CD8-positive, alpha-beta memory T cell (primary cell): ENCODE results near the gene AQP2. TPM values are rescaled to one million over a fixed set of nuclear protein-coding genes. Genes with fewer than 3 reads are reported as not detected.
A peak's percentile ranks its signal among the peaks of the same experiment; 100 is the strongest.

Experiments
- CTCF ChIA-PET: fragments of 350-600 bp; sonication (Branson Sonifier 250); formaldehyde crosslinking; loops from one replicate; lab custom pipeline; 2021; ENCODE audit warnings: antibody characterized with exemption; lab: Charles Lee
- POLR2A ChIA-PET: fragments of 350-600 bp; sonication (Branson Sonifier 250); formaldehyde crosslinking; loops from one replicate; lab custom pipeline; 2021; ENCODE audit warnings: antibody characterized with exemption; lab: Charles Lee
- DNase-seq, 5 donors: peaks; one replicate each; pipeline versions ENCODE4 v3.0.0 to v3.0.0-alpha.2; 2020 to 2022; ENCODE audit warnings: mixed read lengths in 1 of 5
- H3K27ac ChIP-seq: one replicate; pipeline ENCODE4 v1.7.0; 2013; ENCODE audit warnings: low read depth, mild to moderate bottlenecking, low read length, moderate library complexity
- H3K27me3 ChIP-seq: 2 replicates; pipeline ENCODE4 v1.7.0; 2013; ENCODE audit warnings: low read length, mild to moderate bottlenecking; ENCODE audit not compliant: insufficient read depth, poor library complexity, severe bottlenecking
- H3K36me3 ChIP-seq: 2 replicates; pipeline ENCODE4 v1.7.0; 2013; ENCODE audit warnings: mild to moderate bottlenecking, low read length, moderate library complexity; ENCODE audit not compliant: insufficient read depth
- H3K4me1 ChIP-seq: 2 replicates; pipeline ENCODE4 v1.7.0; 2013; ENCODE audit warnings: mild to moderate bottlenecking, low read length, moderate library complexity; ENCODE audit not compliant: insufficient read depth
- H3K4me3 ChIP-seq: 2 replicates; pipeline ENCODE4 v1.7.0; 2013; ENCODE audit warnings: mild to moderate bottlenecking, low read length
- H3K9me3 ChIP-seq: 2 replicates; pipeline ENCODE4 v1.7.0; 2013; ENCODE audit warnings: mild to moderate bottlenecking, low read length
- H3K27ac Mint-ChIP-seq, 8 donors: one replicate each; pipeline ENCODE4 v1.8.0; 2020 to 2021; ENCODE audit warnings: mixed read lengths in 8 of 8, mild to moderate bottlenecking in 6 of 8, inconsistent platforms in 3 of 8, moderate library complexity in 3 of 8
- H3K27me3 Mint-ChIP-seq, 2 donors: one replicate each; pipeline ENCODE4 v1.8.0; 2020 to 2021; ENCODE audit warnings: mixed read lengths in 2 of 2, mild to moderate bottlenecking in 1 of 2, moderate library complexity in 1 of 2
- H3K36me3 Mint-ChIP-seq, 3 donors: one replicate each; pipeline ENCODE4 v1.8.0; 2020 to 2021; ENCODE audit warnings: mixed read lengths in 3 of 3, inconsistent platforms in 1 of 3, mild to moderate bottlenecking in 1 of 3
- H3K4me1 Mint-ChIP-seq, 3 donors: one replicate each; pipeline ENCODE4 v1.8.0; 2020 to 2021; ENCODE audit warnings: mixed read lengths in 3 of 3, inconsistent platforms in 1 of 3, mild to moderate bottlenecking in 1 of 3
- H3K4me3 Mint-ChIP-seq, 7 donors: one replicate each; pipeline ENCODE4 v1.8.0; 2020 to 2021; ENCODE audit warnings: mixed read lengths in 7 of 7, mild to moderate bottlenecking in 6 of 7, moderate library complexity in 4 of 7, inconsistent platforms in 2 of 7
- H3K9me3 Mint-ChIP-seq, 5 donors: one replicate each; pipeline ENCODE4 v1.8.0; 2020 to 2022; ENCODE audit warnings: mixed read lengths in 5 of 5, mild to moderate bottlenecking in 3 of 5, moderate library complexity in 2 of 5, inconsistent platforms in 1 of 5
- polyA plus RNA-seq: library from polyadenylated mRNA; unstranded; fragments of 300-500 nt; fragmentation: Illumina TruSeq; gene quantifications from one replicate; pipeline ENCODE4 v1.2.3, GENCODE V29; 2021
- total RNA-seq, 2 experiments: library from RNA; stranded (reverse); gene quantifications; one replicate each; pipeline ENCODE4 v1.2.3, GENCODE V29; 2021

The AQP2 gene
- total and polyA plus RNA-seq, 3 experiments from 2014 or later = not detected

DNA sequence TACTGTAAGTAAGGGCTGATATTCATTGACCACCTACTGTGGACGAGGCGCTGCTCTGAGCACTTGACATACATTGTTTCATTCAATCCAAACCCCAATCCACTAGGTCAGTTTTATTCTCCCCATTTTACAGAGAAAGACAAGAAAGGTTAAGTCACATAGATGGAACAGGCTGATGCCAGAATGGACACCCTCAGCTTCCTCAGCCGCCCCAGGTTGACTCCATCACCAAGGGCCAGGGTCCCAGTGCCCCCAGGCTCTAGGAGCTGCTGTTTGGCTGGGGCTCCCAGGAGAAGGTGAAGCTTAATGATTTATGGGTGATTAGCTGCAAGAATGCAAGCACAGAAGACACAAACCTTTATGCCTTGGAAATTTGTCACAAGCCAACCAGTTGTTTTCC is 671 bp upstream of the AQP2 start:
- ChIA-PET CTCF (interaction anchor here (1.0 to 1.2 kb wide), 2 partner anchors 9 to 17 kb away, joined by 3 read pairs; no protein-coding TSS in a partner anchor), POLR2A (no interaction called here)
- Mint-ChIP-seq H3K9me3 (no peaks in the 10 kb centered on the region), H3K4me1 (peaks cover 6 to 14% (median 12%) of the 10 kb centered on the region in 3 donors), H3K27ac (no peak overlapping the region), H3K27me3 (peaks cover 17 to 41% of the 10 kb centered on the region in 2 donors), H3K36me3 (no peaks in the 10 kb centered on the region), H3K4me3 (no peak overlapping the region)
- no peak for DNase-seq
- H3K9me3 ChIP-seq = no peaks in the 10 kb centered on the region
- H3K4me3 ChIP-seq = no peak overlapping the region
- peaks cover 8% of the 10 kb centered on the region for H3K4me1 ChIP-seq
- H3K36me3 ChIP-seq = no peaks in the 10 kb centered on the region
- no peak overlapping the region for H3K27ac ChIP-seq
- peaks cover 5% of the 10 kb centered on the region for H3K27me3 ChIP-seq

DNA sequence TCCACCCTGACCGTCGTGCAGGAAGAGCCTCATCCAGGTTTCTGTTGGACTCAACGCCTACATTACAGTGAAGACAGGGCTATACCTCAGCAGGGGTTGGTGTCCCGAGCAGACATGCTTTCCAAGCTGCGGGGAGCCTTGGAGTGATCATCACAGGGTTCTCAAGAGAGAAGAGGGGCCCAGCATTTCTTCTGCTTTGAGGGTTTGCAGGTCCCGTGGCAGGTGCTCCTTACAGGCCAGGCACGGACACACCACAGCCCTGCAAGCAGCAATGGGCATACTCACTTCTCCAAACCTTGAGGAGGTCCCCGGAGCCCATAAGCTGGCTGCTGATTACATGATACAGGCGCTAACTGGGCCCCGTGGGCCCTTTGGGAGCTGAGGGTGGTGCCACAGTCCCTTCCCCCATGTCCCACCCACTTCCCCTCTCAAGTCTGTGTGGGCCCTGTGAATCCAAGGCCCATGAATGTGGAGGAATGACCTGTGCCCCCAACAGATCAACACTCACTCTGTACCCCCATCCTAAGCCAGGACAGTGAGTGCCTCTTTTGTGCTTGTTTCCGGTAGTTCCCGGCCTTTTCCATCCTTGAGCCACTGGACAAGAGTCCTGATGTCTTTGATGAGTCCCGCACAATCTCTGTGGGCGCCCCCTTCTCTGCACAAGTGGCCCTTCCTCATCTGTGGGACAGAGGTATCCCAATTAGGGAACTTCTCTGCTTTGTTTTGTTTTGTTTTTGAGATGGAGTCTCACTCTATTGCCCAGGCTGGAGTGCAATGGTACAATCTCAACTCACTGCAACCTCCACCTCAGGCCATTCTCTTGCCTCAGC is 1.1 kb downstream of the AQP2 start:
- ChIA-PET POLR2A (no interaction called here), CTCF (no interaction called here)
- peaks cover 13% of the 10 kb centered on the region for H3K27me3 ChIP-seq

DNA sequence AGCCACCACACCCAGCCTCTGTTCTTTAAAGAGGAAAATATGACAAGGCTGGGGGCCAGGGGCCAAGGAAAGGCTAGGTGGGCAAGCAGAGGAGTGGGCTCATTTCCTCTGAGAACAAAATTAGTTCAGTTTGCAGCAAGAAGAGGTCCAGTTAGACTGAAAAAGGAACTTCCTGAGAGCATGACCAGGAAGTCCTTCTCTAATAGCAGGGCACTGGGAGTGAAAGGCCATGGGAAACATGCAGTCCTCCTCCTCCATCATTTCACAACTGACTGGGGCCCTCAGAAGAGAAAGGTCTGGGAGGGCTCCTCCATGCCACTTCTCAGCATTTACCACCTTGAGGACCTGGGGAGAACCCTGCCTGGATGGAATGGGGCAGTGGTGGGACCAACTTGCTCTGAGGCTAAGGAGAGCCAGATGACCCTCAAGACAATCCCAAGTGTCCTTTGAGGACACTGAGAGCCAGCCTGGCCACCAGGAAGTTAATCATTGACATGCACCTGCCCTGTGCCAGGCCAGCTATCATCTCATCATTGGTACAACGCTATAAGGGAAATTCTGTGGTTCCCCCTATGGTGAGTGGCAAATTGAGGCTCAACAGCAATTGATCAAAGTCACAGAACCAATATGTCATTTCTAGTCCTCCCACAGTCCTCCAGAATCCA is 2.0 kb downstream of the AQP2 start:
- Mint-ChIP-seq H3K27ac (no peak overlapping the region), H3K36me3 (no peaks in the 10 kb centered on the region), H3K4me1 (peaks cover 0 to 3% (median 0%) of the 10 kb centered on the region in 3 donors), H3K27me3 (peaks cover 25 to 56% of the 10 kb centered on the region in 2 donors), H3K9me3 (no peaks in the 10 kb centered on the region), H3K4me3 (no peak overlapping the region)
- H3K27me3 ChIP-seq = peaks cover 19% of the 10 kb centered on the region
- no peaks in the 10 kb centered on the region for H3K9me3 ChIP-seq
- POLR2A ChIA-PET = no interaction called here
- DNase-seq = no peak
- CTCF ChIA-PET = interaction anchor here (1.4 to 4.0 kb wide), 2 partner anchors 7 to 15 kb away, joined by 3 to 24 read pairs; no protein-coding TSS in a partner anchor
- H3K4me3 ChIP-seq = no peak overlapping the region
- H3K36me3 ChIP-seq = no peaks in the 10 kb centered on the region
- H3K4me1 ChIP-seq = no peaks in the 10 kb centered on the region
- no peak overlapping the region for H3K27ac ChIP-seq

More for the DNA sequence above, 1.1 kb downstream of the AQP2 start:
- no peak for DNase-seq
- Mint-ChIP-seq H3K4me3 (no peak overlapping the region), H3K27ac (peak overlapping the region in 1 of 8 donors; percentile 39), H3K27me3 (peaks cover 21 to 47% of the 10 kb centered on the region in 2 donors), H3K36me3 (no peaks in the 10 kb centered on the region), H3K9me3 (no peaks in the 10 kb centered on the region), H3K4me1 (peaks cover 0 to 3% (median 0%) of the 10 kb centered on the region in 3 donors)
- H3K9me3 ChIP-seq = no peaks in the 10 kb centered on the region
- no peak overlapping the region for H3K27ac ChIP-seq
- H3K4me3 ChIP-seq = no peak overlapping the region
- no peaks in the 10 kb centered on the region for H3K4me1 ChIP-seq
- no peaks in the 10 kb centered on the region for H3K36me3 ChIP-seq

DNA sequence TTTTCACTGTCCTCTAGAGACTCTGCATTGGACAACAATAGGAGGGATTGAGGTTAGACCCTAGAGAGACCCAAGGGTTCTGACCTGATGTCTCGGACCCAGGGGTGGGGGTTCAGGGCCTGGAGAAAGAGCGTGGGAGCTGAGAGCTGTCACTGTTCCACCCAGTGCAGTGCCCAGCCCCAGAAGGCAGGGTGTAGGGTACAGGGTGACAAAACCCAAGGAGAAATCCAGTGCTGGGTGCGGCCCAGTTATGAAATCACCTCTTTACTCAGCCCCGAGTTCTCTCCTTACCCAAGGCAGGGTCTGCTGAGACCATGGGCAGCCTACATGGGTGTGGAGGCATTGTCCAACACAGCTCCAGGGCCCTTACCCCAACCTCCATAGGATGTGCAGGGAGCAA is 2.6 kb downstream of the AQP2 start:
- Histone ChIP-seq H3K27me3 (peaks cover 23% of the 10 kb centered on the region), H3K36me3 (no peaks in the 10 kb centered on the region), H3K9me3 (no peaks in the 10 kb centered on the region), H3K27ac (no peak overlapping the region), H3K4me1 (no peaks in the 10 kb centered on the region), H3K4me3 (no peak overlapping the region)
- POLR2A ChIA-PET = no interaction called here
- peaks cover 0 to 3% (median 0%) of the 10 kb centered on the region in 3 donors for H3K4me1 Mint-ChIP-seq
- no peaks in the 10 kb centered on the region for H3K36me3 Mint-ChIP-seq
- CTCF ChIA-PET = interaction anchor here (1.4 to 4.0 kb wide), 2 partner anchors 8 to 14 kb away, joined by 3 to 24 read pairs; no protein-coding TSS in a partner anchor
- H3K27ac Mint-ChIP-seq = no peak overlapping the region
- H3K9me3 Mint-ChIP-seq = no peaks in the 10 kb centered on the region
- H3K4me3 Mint-ChIP-seq = no peak overlapping the region
- no peak for DNase-seq
- H3K27me3 Mint-ChIP-seq = peaks cover 27 to 57% of the 10 kb centered on the region in 2 donors

DNA sequence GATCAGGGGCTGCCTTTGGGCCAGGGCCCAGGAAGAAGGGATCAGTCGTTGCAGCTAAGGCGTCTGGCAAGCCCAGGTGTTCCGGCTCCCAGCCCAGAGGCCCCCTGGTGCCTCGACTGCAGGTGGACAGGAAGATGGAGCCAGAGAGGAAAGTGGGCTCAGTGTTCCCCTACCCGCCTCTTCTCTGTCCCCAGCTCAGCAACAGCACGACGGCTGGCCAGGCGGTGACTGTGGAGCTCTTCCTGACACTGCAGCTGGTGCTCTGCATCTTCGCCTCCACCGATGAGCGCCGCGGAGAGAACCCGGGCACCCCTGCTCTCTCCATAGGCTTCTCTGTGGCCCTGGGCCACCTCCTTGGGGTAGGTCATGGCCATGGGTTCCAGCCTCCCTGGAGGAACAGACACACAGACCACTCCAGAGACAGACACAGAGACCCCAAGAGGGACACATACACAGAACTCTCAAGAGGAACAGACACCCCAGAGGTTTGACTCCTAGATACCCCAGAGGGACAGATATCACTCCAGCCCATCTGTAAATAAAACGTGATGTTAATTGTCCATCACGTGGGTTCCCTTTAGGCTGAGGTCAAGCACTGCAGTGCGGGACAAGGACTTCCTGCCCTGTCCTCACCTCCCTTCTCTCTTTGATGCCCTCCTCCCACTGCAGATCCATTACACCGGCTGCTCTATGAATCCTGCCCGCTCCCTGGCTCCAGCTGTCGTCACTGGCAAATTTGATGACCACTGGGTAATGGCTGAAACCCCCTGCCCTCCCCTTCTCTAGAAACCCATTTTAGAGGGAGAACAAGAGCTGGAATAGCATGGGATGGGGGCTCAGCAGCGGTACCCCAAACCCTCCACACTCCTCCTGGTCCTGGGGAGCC is 3.7 kb downstream of the AQP2 start:
- Histone ChIP-seq H3K9me3 (no peaks in the 10 kb centered on the region), H3K27ac (no peak overlapping the region), H3K27me3 (peaks cover 29% of the 10 kb centered on the region), H3K36me3 (no peaks in the 10 kb centered on the region), H3K4me1 (no peaks in the 10 kb centered on the region), H3K4me3 (no peak overlapping the region)
- no peaks in the 10 kb centered on the region for H3K36me3 Mint-ChIP-seq
- no peak overlapping the region for H3K27ac Mint-ChIP-seq
- ChIA-PET POLR2A (no interaction called here), CTCF (interaction anchor here (1.4 to 4.0 kb wide), 3 partner anchors 9 to 13 kb away, joined by 3 to 24 read pairs (median 3); no protein-coding TSS in a partner anchor)
- H3K9me3 Mint-ChIP-seq = no peaks in the 10 kb centered on the region
- no peak for DNase-seq
- peaks cover 32 to 60% of the 10 kb centered on the region in 2 donors for H3K27me3 Mint-ChIP-seq
- peaks cover 0 to 3% (median 0%) of the 10 kb centered on the region in 3 donors for H3K4me1 Mint-ChIP-seq
- H3K4me3 Mint-ChIP-seq = no peak overlapping the region

DNA sequence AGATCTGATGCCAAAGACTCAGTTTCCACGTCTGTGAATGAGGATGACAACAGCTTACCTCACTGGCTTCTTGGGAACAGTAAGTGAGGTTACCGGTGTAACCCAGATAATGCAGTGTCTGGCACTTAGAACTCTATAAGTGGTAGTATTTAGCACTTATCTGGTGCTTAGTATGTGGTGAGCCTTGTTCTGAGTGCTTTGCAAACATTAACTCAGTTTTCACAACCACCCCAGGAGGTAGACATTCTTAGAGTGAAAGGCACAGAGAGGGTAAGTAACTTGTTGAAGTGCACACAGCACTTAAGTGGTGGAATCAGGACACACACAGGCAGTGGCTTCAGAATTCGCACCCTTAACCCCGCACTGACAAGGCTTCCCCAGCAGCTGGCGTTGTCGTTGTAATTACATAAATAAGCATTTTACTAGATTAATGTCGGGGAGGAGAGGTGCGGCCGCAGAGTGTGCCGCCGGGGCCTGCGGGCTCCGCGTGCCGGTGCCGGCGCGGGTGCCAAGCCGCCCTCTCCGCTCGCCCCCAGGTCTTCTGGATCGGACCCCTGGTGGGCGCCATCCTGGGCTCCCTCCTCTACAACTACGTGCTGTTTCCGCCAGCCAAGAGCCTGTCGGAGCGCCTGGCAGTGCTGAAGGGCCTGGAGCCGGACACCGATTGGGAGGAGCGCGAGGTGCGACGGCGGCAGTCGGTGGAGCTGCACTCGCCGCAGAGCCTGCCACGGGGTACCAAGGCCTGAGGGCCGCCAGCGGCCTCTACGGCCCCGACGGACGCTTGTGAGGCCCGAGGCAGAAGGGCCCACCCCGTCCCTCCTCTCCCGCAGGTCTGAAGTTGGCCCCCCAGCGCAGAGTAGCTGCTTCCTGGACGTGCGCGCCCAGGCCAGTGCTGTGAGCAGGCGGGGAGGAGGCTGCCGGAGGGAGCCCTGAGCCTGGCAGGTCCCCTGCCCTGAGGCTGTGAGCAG is 4.6 kb downstream of the AQP2 start:
- Histone ChIP-seq H3K9me3 (no peaks in the 10 kb centered on the region), H3K27ac (no peak overlapping the region), H3K36me3 (no peaks in the 10 kb centered on the region), H3K27me3 (peaks cover 39% of the 10 kb centered on the region), H3K4me3 (no peak overlapping the region), H3K4me1 (no peaks in the 10 kb centered on the region)
- peaks cover 39 to 62% of the 10 kb centered on the region in 2 donors for H3K27me3 Mint-ChIP-seq
- POLR2A ChIA-PET = no interaction called here
- CTCF ChIA-PET = interaction anchor here (1.4 to 4.0 kb wide), 2 partner anchors 10 to 12 kb away, joined by 3 to 24 read pairs; no protein-coding TSS in a partner anchor
- H3K9me3 Mint-ChIP-seq = no peaks in the 10 kb centered on the region
- no peak for DNase-seq
- H3K4me1 Mint-ChIP-seq = peaks cover 0 to 4% (median under 1%) of the 10 kb centered on the region in 3 donors
- H3K36me3 Mint-ChIP-seq = no peaks in the 10 kb centered on the region
- H3K4me3 Mint-ChIP-seq = no peak overlapping the region
- H3K27ac Mint-ChIP-seq = no peak overlapping the region
